ENCODE data around the gene FXN.

DNA sequence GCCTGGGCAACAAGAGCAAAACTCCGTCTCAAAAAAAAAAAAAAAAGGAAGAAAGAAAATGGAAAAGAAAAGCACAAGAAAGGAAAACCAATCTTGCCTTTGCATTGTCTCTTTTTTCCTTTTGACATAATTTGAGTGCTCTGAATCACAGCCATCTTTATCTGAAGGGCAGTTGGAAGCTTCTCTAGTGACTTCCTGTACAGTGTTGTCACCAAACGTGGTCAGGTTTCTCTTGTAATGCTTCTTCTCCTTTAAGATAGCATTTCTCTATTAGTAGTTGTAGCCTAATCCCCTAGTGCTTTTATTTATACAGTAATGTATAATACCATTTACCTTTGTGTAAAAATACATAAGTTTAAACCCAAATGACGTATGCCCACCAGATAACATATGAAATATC, 39.8 kb upstream of the FXN start:
- TF ChIP-seq, protein P1, sequence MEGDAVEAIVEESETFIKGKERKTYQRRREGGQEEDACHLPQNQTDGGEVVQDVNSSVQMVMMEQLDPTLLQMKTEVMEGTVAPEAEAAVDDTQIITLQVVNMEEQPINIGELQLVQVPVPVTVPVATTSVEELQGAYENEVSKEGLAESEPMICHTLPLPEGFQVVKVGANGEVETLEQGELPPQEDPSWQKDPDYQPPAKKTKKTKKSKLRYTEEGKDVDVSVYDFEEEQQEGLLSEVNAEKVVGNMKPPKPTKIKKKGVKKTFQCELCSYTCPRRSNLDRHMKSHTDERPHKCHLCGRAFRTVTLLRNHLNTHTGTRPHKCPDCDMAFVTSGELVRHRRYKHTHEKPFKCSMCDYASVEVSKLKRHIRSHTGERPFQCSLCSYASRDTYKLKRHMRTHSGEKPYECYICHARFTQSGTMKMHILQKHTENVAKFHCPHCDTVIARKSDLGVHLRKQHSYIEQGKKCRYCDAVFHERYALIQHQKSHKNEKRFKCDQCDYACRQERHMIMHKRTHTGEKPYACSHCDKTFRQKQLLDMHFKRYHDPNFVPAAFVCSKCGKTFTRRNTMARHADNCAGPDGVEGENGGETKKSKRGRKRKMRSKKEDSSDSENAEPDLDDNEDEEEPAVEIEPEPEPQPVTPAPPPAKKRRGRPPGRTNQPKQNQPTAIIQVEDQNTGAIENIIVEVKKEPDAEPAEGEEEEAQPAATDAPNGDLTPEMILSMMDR (IDR thresholded peaks at IDR 0.05; ENCODE audit: extremely low read depth in 1 of 2, insufficient read depth in 1 of 2, low read depth in 1 of 2, low read length in 2 of 2), result no peak
- TF ChIP-seq EZH2 (IDR thresholded peaks at IDR 0.05; ENCODE audit: borderline replicate concordance, low read depth, low read length, severe bottlenecking), result no peak
- no peak for TF ChIP-seq POLR2A (IDR thresholded peaks at IDR 0.05; ENCODE audit: low read depth, low read length)
- TF ChIP-seq MYC (IDR thresholded peaks at IDR 0.05; ENCODE audit: low read depth, low read length), result no peak
